ENCODE results near the gene KLHL26. TPM values are rescaled to one million over a fixed set of nuclear protein-coding genes. Genes with fewer than 3 reads are reported as not detected.

Gene KLHL26
- total and polyA plus RNA-seq, 8 donors = 1.2 to 45.1 (median 4.1) TPM

DNA sequence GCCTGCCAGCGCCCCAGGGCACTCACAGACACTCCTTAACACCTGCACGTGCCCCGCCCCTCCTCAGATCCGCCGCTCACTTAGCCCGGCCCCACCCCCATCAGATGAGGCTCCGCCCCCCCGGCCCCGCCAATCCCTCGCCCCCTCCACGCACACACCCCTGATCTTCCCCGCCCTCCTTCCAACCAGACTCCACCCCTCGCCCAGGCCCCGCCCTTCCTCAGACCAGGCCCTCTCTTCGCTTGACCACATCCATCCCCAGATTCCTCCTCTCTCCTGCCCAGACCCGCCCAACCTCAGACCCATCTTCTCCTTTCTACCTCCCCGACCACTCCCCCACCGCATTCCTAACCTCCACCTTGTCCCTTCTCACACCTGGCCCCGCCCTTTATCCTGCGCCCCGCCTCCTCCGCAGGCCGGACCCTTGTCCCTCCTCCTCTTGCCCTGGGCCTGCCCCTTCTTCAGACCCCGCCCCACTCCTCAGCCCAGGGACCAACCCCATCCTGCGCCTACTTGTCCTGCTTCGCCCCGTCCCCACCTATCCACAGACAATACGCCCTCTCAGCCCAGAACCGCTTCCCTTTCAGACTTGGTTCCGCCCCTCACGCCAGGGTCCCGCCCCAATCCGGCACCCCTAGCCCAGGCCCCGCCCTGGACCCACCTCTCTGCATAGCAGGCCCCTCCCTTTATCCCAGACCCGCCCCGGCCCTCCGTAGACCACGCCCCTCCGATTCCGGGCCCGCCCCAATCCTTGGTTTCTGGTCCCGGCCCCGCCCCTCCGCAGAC, 452 bp upstream of the KLHL26 start:
- WGBS, 5 donors = 1 to 2% (median 1%) methylated on average over 38 to 44 of the region's 44 CpGs
- peak; percentile 97 to 99 for DNase-seq
- intact Hi-C loops (cut with DNase I; ENCODE audit: low total_unique reads) = no loop called here
- Histone ChIP-seq H3K27ac (peak overlapping the region; percentile 73 to 93 (median 90)), H3K9me3 (no peaks in the 10 kb centered on the region), H3K27me3 (no peaks in the 10 kb centered on the region), H3K4me1 (peaks cover 24 to 50% (median 40%) of the 10 kb centered on the region in 4 donors), H3K36me3 (peaks cover 0 to 3% (median 0%) of the 10 kb centered on the region in 4 donors), H3K4me3 (peak overlapping the region; percentile 82 to 92 (median 88))
- TF ChIP-seq EP300 (IDR thresholded peaks at IDR 0.05) (no peak), POLR2A (IDR thresholded peaks at IDR 0.05) (no peak), POLR2AphosphoS5 (IDR thresholded peaks at IDR 0.05) (no peak)
- TF ChIP-seq, protein P1, sequence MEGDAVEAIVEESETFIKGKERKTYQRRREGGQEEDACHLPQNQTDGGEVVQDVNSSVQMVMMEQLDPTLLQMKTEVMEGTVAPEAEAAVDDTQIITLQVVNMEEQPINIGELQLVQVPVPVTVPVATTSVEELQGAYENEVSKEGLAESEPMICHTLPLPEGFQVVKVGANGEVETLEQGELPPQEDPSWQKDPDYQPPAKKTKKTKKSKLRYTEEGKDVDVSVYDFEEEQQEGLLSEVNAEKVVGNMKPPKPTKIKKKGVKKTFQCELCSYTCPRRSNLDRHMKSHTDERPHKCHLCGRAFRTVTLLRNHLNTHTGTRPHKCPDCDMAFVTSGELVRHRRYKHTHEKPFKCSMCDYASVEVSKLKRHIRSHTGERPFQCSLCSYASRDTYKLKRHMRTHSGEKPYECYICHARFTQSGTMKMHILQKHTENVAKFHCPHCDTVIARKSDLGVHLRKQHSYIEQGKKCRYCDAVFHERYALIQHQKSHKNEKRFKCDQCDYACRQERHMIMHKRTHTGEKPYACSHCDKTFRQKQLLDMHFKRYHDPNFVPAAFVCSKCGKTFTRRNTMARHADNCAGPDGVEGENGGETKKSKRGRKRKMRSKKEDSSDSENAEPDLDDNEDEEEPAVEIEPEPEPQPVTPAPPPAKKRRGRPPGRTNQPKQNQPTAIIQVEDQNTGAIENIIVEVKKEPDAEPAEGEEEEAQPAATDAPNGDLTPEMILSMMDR (IDR thresholded peaks at IDR 0.05) = no peak

DNA sequence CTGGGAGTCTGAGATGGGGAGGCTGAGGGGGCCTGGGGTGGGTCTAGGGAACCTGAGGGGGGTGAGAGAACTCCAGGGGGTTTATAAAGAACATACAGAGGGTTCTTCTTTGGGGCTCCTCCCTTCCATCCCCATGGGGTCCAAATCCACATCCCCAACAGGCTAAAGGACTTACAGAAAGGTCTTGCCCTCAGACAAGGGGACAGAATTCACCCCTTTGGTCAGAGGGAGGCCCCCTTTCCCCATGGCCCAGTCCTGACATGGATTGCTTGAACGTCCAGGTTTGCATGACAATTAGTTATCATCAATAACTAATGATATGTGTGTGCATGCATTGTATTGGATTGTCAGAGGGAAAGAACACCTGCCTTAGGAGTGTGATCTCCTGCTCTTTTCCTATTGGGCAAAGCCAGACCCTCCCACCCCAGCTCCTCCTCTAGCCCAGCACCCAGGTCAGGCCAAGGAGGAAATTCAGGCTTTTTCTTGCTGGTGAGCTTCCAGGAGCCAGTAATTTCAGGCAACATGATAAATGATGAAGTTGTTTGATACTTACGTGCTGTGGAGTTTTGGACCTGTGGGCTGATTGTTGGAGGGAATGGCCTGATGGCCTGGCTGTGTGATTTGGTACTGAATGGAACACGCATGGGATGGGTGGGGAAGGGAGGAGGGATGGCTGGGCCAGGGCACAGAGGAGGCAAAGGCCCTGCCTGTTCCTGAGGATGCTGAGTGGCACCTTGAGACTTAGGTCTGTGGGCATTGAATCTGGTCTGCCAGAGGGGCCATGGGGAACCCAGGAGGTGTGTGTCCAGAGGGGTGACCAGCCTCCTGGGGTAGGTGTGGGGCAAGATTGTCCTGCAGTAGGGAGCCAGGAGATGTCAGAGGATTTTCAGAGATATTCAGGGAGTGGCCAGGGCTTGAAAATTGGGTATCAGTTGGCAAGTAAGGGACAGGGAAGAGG, 1.1 kb downstream of the KLHL26 start:
- 6 to 21% (median 11%) methylated on average over 3 of the region's 3 CpGs for WGBS, 5 donors
- H3K36me3 ChIP-seq = peaks cover 0 to 3% (median 0%) of the 10 kb centered on the region in 4 donors
- no peaks in the 10 kb centered on the region for H3K9me3 ChIP-seq
- peak overlapping the region; percentile 86 to 94 (median 92) for H3K27ac ChIP-seq
- peak; percentile 73 to 84 for DNase-seq
- H3K4me3 ChIP-seq = peak overlapping the region; percentile 82 to 92 (median 88)
- no peaks in the 10 kb centered on the region for H3K27me3 ChIP-seq
- peaks cover 24 to 50% (median 40%) of the 10 kb centered on the region in 4 donors for H3K4me1 ChIP-seq
- intact Hi-C loops (cut with DNase I; ENCODE audit: low total_unique reads) = no loop called here
- TF ChIP-seq, protein P1 (IDR thresholded peaks at IDR 0.05) = no peak
- TF ChIP-seq EP300 (IDR thresholded peaks at IDR 0.05) (no peak), POLR2A (IDR thresholded peaks at IDR 0.05) (no peak), POLR2AphosphoS5 (IDR thresholded peaks at IDR 0.05) (no peak)

DNA sequence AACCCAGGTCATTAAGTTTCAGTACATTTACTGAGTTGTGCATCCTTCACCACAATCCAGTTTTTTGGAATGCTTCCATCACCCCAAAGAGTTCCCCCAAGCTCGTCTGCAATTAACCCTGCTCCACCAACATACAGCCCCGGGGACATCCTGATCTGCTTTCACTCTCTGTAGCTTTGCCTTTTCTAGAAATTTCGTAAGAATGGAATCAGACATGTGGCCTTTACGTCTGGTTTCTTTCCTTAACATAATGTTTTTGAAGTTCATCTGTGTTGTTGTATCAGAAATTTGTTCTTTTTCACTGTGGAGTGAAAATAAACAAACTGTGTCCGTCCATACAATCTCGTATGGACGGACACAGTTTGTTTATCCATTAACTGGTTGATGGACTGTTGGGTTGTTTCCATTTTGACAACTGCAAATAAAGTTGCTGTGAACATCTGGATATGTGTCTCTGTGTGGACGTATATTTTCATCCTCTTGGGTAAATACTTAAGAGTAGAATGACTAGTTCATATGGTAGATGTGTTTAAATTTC, 2.9 kb downstream of the KLHL26 start:
- 57 to 72% (median 62%) methylated on average over 8 of the region's 8 CpGs for whole genome bisulfite sequencing, 5 donors
- intact Hi-C loops (cut with DNase I; ENCODE audit: low total_unique reads) = no loop called here
- Histone ChIP-seq H3K27ac (peak overlapping the region in 1 of 5 donors; percentile 14), H3K4me1 (peaks cover 31 to 54% (median 45%) of the 10 kb centered on the region in 4 donors), H3K4me3 (no peak overlapping the region), H3K9me3 (no peaks in the 10 kb centered on the region), H3K27me3 (no peaks in the 10 kb centered on the region), H3K36me3 (peaks cover 0 to 3% (median 0%) of the 10 kb centered on the region in 4 donors)
- TF ChIP-seq POLR2AphosphoS5 (IDR thresholded peaks at IDR 0.05) (no peak), EP300 (IDR thresholded peaks at IDR 0.05) (no peak), POLR2A (IDR thresholded peaks at IDR 0.05) (no peak)
- TF ChIP-seq, protein P1 (IDR thresholded peaks at IDR 0.05) = no peak
- DNase-seq = no peak
